Neuronal stem cell (in vitro differentiated cells): ENCODE measurements around the gene HHIPL1.

Source experiments
- DNase-seq: peaks from one replicate; pipeline ENCODE4 v3.0.0-alpha.2; 2013; ENCODE audit warnings: low spot score
- H2AFZ ChIP-seq: one replicate; pipeline ENCODE4 v1.6.1; 2013; ENCODE audit warnings: mild to moderate bottlenecking, low read length, inconsistent platforms
- H2AK5ac ChIP-seq: 2 replicates; pipeline ENCODE4 v1.6.1; 2013; ENCODE audit warnings: low read depth, mild to moderate bottlenecking, inconsistent platforms, low read length, moderate library complexity, mixed read lengths
- H2BK120ac ChIP-seq: 2 replicates; pipeline ENCODE4 v1.6.1; 2013; ENCODE audit warnings: low read depth, mild to moderate bottlenecking, inconsistent platforms, low read length, moderate library complexity, mixed read lengths
- H2BK12ac ChIP-seq: one replicate; pipeline ENCODE4 v1.6.1; 2013; ENCODE audit warnings: low read length, inconsistent platforms
- H2BK15ac ChIP-seq: 2 replicates; pipeline ENCODE4 v1.6.1; 2013; ENCODE audit warnings: mild to moderate bottlenecking, low read length, inconsistent platforms, mixed read lengths
- H2BK5ac ChIP-seq: one replicate; pipeline ENCODE4 v1.6.1; 2013; ENCODE audit warnings: inconsistent platforms, mild to moderate bottlenecking, low read length, moderate library complexity
- H3K14ac ChIP-seq: one replicate; pipeline ENCODE4 v1.6.1; 2013; ENCODE audit warnings: low read length, inconsistent platforms
- H3K18ac ChIP-seq: 2 replicates; pipeline ENCODE4 v1.6.1; 2013; ENCODE audit warnings: low read length, inconsistent platforms
- H3K23ac ChIP-seq: 2 replicates; pipeline ENCODE4 v1.6.1; 2013; ENCODE audit warnings: low read depth, mild to moderate bottlenecking, mixed read lengths, low read length, inconsistent platforms; ENCODE audit not compliant: poor library complexity
- H3K27ac ChIP-seq: replicated peaks from 3 replicates; pipeline ENCODE4 v1.5.1; 2013; ENCODE audit warnings: low read length, inconsistent platforms
- H3K27me3 ChIP-seq, 3 experiments: 2 replicates each; pipeline ENCODE4 v1.6.1; 2013; ENCODE audit warnings: low read length in 3 of 3, mild to moderate bottlenecking in 2 of 3, inconsistent platforms in 1 of 3, low read depth in 1 of 3, mixed read lengths in 1 of 3, moderate library complexity in 1 of 3; ENCODE audit not compliant: control insufficient read depth in 3 of 3, insufficient read depth in 3 of 3
- H3K36me3 ChIP-seq, 2 donors: replicated peaks in 1 of 2; 2 replicates each; pipeline ENCODE4 v1.6.1; 2013; ENCODE audit warnings: low read length in 2 of 2; ENCODE audit not compliant: control insufficient read depth in 2 of 2, insufficient read depth in 2 of 2
- H3K4ac ChIP-seq: 2 replicates; pipeline ENCODE4 v1.6.1; 2013; ENCODE audit warnings: inconsistent platforms, mild to moderate bottlenecking, low read length, moderate library complexity
- H3K4me1 ChIP-seq, 2 donors: 1 replicate in 1 of 2; 2 replicates in 1 of 2; pipeline ENCODE4 v1.6.1; 2013; ENCODE audit warnings: low read length in 2 of 2, low read depth in 1 of 2; ENCODE audit not compliant: control insufficient read depth in 2 of 2, insufficient read depth in 1 of 2
- H3K4me2 ChIP-seq: one replicate; pipeline ENCODE4 v1.6.1; 2013; ENCODE audit warnings: mild to moderate bottlenecking, low read length, inconsistent platforms; ENCODE audit not compliant: insufficient read depth, poor library complexity, severe bottlenecking
- H3K4me3 ChIP-seq, 2 donors: 2 replicates each; pipeline ENCODE4 v1.5.1; 2013; ENCODE audit warnings: low read length in 2 of 2, mild to moderate bottlenecking in 2 of 2, inconsistent platforms in 1 of 2, moderate library complexity in 1 of 2
- H3K79me1 ChIP-seq: one replicate; pipeline ENCODE4 v1.6.1; 2013; ENCODE audit warnings: low read depth, mild to moderate bottlenecking, inconsistent platforms, low read length, moderate library complexity
- H3K9ac ChIP-seq: one replicate; pipeline ENCODE4 v1.6.1; 2013; ENCODE audit warnings: mild to moderate bottlenecking, low read depth, low read length, inconsistent platforms; ENCODE audit not compliant: poor library complexity
- H3K9me3 ChIP-seq, 2 donors: replicated peaks in 1 of 2; 2 replicates each; pipeline versions ENCODE3 to v1.6.1; 2013; ENCODE audit warnings: low read length in 2 of 2, mild to moderate bottlenecking in 2 of 2, inconsistent platforms in 1 of 2, low read depth in 1 of 2, mixed read lengths in 1 of 2, moderate library complexity in 1 of 2; ENCODE audit not compliant: control insufficient read depth in 2 of 2, insufficient read depth in 1 of 2
- H4K8ac ChIP-seq: one replicate; pipeline ENCODE4 v1.6.1; 2013; ENCODE audit warnings: low read depth, mild to moderate bottlenecking, inconsistent platforms, low read length, moderate library complexity
- H4K91ac ChIP-seq: one replicate; pipeline ENCODE4 v1.6.1; 2013; ENCODE audit warnings: low read length, low read depth, mild to moderate bottlenecking, inconsistent platforms; ENCODE audit not compliant: poor library complexity
- WGBS, 2 donors: extraction: QIAGEN DNeasy Blood & Tissue Kit; methylation state at CpG; one replicate each; pipeline ENCODE4 v1.1.7; 2013; ENCODE audit warnings: missing lambda C conversion rate in 2 of 2, mixed read lengths in 1 of 2; ENCODE audit not compliant: insufficient read length in 2 of 2, insufficient replicate concordance in 1 of 2; ENCODE audit errors: extremely low coverage in 2 of 2; 5-methylcytosine and 5-hydroxymethylcytosine counted together

The HHIPL1 gene

DNA sequence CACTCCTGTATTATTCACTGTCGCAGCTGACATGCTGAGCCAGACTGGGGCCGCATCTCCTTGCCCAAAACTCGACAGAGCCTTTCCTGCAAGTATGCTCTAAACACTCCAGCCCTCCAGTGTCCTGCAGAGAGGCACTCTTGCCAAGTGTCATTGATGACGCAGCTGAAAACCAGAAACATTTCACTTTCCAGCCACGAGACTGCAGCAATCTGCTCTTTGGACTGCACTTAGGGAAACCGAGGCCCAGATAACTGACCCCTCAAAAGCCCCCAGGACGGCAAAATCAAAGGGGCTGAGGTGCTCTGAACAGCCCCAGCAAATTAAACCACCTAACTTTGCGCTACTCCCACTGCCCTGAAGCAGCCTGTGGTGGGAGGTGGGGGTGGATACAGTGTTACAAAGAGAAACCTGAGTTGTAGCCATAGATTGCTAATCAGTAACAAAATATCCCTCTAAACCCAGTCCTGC is 43.5 kb upstream of the HHIPL1 start:
- H3K23ac ChIP-seq: no peak overlapping the region
- no peak overlapping the region for H2BK120ac ChIP-seq
- no peak overlapping the region for H2BK12ac ChIP-seq
- H4K91ac ChIP-seq: no peak overlapping the region
- peaks cover 22% of the 10 kb centered on the region for H3K79me1 ChIP-seq
- no peak overlapping the region for H3K4me2 ChIP-seq
- no CpG with 5 or more reads among the region's 8 CpGs for WGBS, 2 donors
- H2BK15ac ChIP-seq: no peak overlapping the region
- peaks cover 0 to 12% of the 10 kb centered on the region in 2 donors for H3K36me3 ChIP-seq
- H3K18ac ChIP-seq: no peak overlapping the region
- H3K4ac ChIP-seq: no peak overlapping the region
- peaks cover 38 to 53% of the 10 kb centered on the region in 2 donors for H3K4me1 ChIP-seq
- no peak overlapping the region for H3K27ac ChIP-seq
- no peaks in the 10 kb centered on the region for H3K9me3 ChIP-seq
- no peak for DNase-seq
- no peak overlapping the region for H2AK5ac ChIP-seq
- H3K9ac ChIP-seq: no peak overlapping the region
- peaks cover 0 to 44% (median 9%) of the 10 kb centered on the region in 3 experiments for H3K27me3 ChIP-seq
- H3K14ac ChIP-seq: no peak overlapping the region
- H4K8ac ChIP-seq: no peak overlapping the region
- no peak overlapping the region for H2AFZ ChIP-seq
- H2BK5ac ChIP-seq: no peak overlapping the region
- H3K4me3 ChIP-seq: peak overlapping the region in 1 of 2 donors; percentile 75

GRCh38 chr14:99602054-99602787 is 42.7 kb upstream of the HHIPL1 start:
- H3K4me2 ChIP-seq: peak overlapping the region; percentile 94
- no peak overlapping the region for H4K91ac ChIP-seq
- no peak for DNase-seq
- no CpG with 5 or more reads among the region's 18 CpGs for WGBS, 2 donors
- no peak overlapping the region for H2AFZ ChIP-seq
- peaks cover 0 to 11% of the 10 kb centered on the region in 2 donors for H3K36me3 ChIP-seq
- peak overlapping the region; percentile 58 for H3K23ac ChIP-seq
- H3K18ac ChIP-seq: peak overlapping the region; percentile 87
- H3K4me3 ChIP-seq: peak overlapping the region; percentile 75 to 86
- no peak overlapping the region for H4K8ac ChIP-seq
- H3K4me1 ChIP-seq: peaks cover 40 to 54% of the 10 kb centered on the region in 2 donors
- peaks cover 22% of the 10 kb centered on the region for H3K79me1 ChIP-seq
- no peak overlapping the region for H3K9ac ChIP-seq
- H2BK5ac ChIP-seq: no peak overlapping the region
- H2BK15ac ChIP-seq: no peak overlapping the region
- no peak overlapping the region for H2BK120ac ChIP-seq
- peaks cover 0 to 37% (median 9%) of the 10 kb centered on the region in 3 experiments for H3K27me3 ChIP-seq
- no peak overlapping the region for H3K27ac ChIP-seq
- H3K9me3 ChIP-seq: no peaks in the 10 kb centered on the region
- H3K14ac ChIP-seq: no peak overlapping the region
- H2BK12ac ChIP-seq: no peak overlapping the region
- peak overlapping the region; percentile 19 for H2AK5ac ChIP-seq
- no peak overlapping the region for H3K4ac ChIP-seq

GRCh38 chr14:99602788-99603415 is 42.0 kb upstream of the HHIPL1 start:
- Histone ChIP-seq H3K18ac (peak overlapping the region; percentile 99), H3K4ac (no peak overlapping the region), H3K4me2 (peak overlapping the region; percentile 94), H3K27me3 (peaks cover 0 to 31% (median 9%) of the 10 kb centered on the region in 3 experiments), H3K79me1 (peaks cover 16% of the 10 kb centered on the region), H3K27ac (no peak overlapping the region), H2BK120ac (no peak overlapping the region), H3K36me3 (peaks cover 0 to 6% of the 10 kb centered on the region in 2 donors), H2AK5ac (peak overlapping the region; percentile 91), H2BK5ac (no peak overlapping the region), H4K8ac (no peak overlapping the region), H3K23ac (peak overlapping the region; percentile 49), H3K4me3 (peak overlapping the region; percentile 75 to 86), H4K91ac (no peak overlapping the region), H2BK12ac (no peak overlapping the region), H3K14ac (peak overlapping the region; percentile 94), H3K9ac (peak overlapping the region; percentile 93), H3K9me3 (no peaks in the 10 kb centered on the region), H3K4me1 (peaks cover 40 to 51% of the 10 kb centered on the region in 2 donors), H2AFZ (no peak overlapping the region), H2BK15ac (peak overlapping the region; percentile 88)
- no CpG with 5 or more reads among the region's 53 CpGs for WGBS, 2 donors
- DNase-seq: no peak
